WERI-Rb-1 (cell line): ENCODE measurements around the gene LY86.
"Not testable (repeated sequence)": the region's sequence is repeated elsewhere in the genome, so short reads cannot be mapped to it uniquely, and the experiment has no call there.

Source experiments
- DNase-seq: peaks from one replicate; pipeline ENCODE4 v3.0.0-alpha.2; 2020
- H3K27ac ChIP-seq: fragments of 250-450 bp; sonication (Bioruptor Pico); 2 replicates; pipeline ENCODE4 v1.5.1; 2020; ENCODE audit warnings: mild to moderate bottlenecking, moderate library complexity
- H3K27me3 ChIP-seq: fragments of 250-450 bp; sonication (Bioruptor Pico); 2 replicates; pipeline ENCODE4 v1.5.1; 2021; ENCODE audit warnings: mild to moderate bottlenecking, low read depth, moderate library complexity; ENCODE audit not compliant: insufficient read depth, severe bottlenecking
- H3K36me3 ChIP-seq: fragments of 250-450 bp; sonication (Bioruptor Pico); 2 replicates; pipeline ENCODE4 v1.5.1; 2020; ENCODE audit warnings: mild to moderate bottlenecking, moderate library complexity
- H3K4me3 ChIP-seq: 2 replicates; pipeline ENCODE4 v1.5.1; 2011; ENCODE audit warnings: low read depth, mild to moderate bottlenecking, control low read depth, low read length
- H3K9me3 ChIP-seq: fragments of 250-450 bp; sonication (Bioruptor Pico); 2 replicates; pipeline ENCODE4 v1.5.1; 2021; ENCODE audit warnings: mild to moderate bottlenecking, moderate library complexity; ENCODE audit not compliant: severe bottlenecking
- CTCF ChIP-seq: IDR thresholded peaks from 2 replicates; pipeline ENCODE4 v1.5.1; 2011; ENCODE audit warnings: low read depth, mild to moderate bottlenecking, control low read depth, inconsistent platforms, low read length

LY86 gene

DNA sequence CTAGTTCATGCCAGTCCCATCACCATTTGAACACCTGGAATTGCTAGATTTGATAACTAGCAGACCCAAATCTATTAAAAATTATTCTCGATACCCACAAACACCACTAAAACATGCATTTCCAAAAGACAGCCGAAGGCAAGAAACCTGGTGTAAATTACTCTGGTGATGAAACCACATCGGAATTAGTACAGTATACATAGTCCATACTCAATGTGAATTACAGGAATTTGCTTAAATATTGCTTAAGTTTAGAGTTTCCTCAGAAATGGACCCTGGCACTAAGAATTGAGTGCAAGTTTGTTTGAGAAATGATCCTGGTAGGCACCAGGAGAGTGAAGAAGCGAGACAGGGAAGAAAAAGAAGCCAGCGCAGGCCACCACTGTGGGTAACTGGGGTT is 13.7 kb downstream of the LY86 start:
- TF ChIP-seq CTCF: no peak
- no peak overlapping the region for H3K27ac ChIP-seq
- H3K9me3 ChIP-seq: no peaks in the 10 kb centered on the region
- H3K4me3 ChIP-seq: no peak overlapping the region
- DNase-seq: no peak
- H3K36me3 ChIP-seq: no peaks in the 10 kb centered on the region
- no peaks in the 10 kb centered on the region for H3K27me3 ChIP-seq

GRCh38 chr6:6603317-6603716 is 14.8 kb downstream of the LY86 start:
- DNase-seq: no peak
- no peaks in the 10 kb centered on the region for H3K36me3 ChIP-seq
- H3K9me3 ChIP-seq: no peaks in the 10 kb centered on the region
- H3K27ac ChIP-seq: no peak overlapping the region
- no peaks in the 10 kb centered on the region for H3K27me3 ChIP-seq
- TF ChIP-seq CTCF: no peak
- no peak overlapping the region for H3K4me3 ChIP-seq

GRCh38 chr6:6604015-6604414 is 15.5 kb downstream of the LY86 start:
- no peak for TF ChIP-seq CTCF
- Histone ChIP-seq H3K9me3 (no peaks in the 10 kb centered on the region), H3K27ac (no peak overlapping the region), H3K27me3 (no peaks in the 10 kb centered on the region), H3K4me3 (no peak overlapping the region), H3K36me3 (no peaks in the 10 kb centered on the region)
- no peak for DNase-seq

GRCh38 chr6:6604566-6604965 is 16.0 kb downstream of the LY86 start:
- TF ChIP-seq CTCF: no peak
- Histone ChIP-seq H3K9me3 (no peaks in the 10 kb centered on the region), H3K27me3 (no peaks in the 10 kb centered on the region), H3K4me3 (no peak overlapping the region), H3K27ac (no peak overlapping the region), H3K36me3 (no peaks in the 10 kb centered on the region)
- no peak for DNase-seq

DNA sequence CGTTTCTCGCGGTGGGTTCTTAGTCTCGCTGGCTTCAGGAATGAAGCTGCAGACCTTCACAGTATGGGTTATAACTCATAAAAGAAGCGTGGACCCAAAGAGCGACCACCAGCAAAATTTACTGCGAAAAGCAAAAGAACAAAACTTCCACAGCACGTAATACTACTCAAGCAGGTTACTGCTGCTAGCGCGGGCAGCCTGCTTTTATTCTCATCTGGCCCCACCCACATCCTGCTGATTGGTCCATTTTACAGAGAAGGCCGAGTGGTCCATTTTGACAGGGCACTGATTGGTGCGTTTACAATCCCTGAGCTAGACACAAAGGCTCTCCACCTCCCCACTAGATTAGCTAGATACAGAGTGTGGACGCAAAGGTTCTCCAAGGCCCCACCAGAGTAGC is 17.4 kb downstream of the LY86 start:
- Histone ChIP-seq H3K4me3 (no peak overlapping the region), H3K36me3 (no peaks in the 10 kb centered on the region), H3K27ac (no peak overlapping the region), H3K9me3 (no peaks in the 10 kb centered on the region), H3K27me3 (no peaks in the 10 kb centered on the region)
- DNase-seq: no peak
- no peak for TF ChIP-seq CTCF

DNA sequence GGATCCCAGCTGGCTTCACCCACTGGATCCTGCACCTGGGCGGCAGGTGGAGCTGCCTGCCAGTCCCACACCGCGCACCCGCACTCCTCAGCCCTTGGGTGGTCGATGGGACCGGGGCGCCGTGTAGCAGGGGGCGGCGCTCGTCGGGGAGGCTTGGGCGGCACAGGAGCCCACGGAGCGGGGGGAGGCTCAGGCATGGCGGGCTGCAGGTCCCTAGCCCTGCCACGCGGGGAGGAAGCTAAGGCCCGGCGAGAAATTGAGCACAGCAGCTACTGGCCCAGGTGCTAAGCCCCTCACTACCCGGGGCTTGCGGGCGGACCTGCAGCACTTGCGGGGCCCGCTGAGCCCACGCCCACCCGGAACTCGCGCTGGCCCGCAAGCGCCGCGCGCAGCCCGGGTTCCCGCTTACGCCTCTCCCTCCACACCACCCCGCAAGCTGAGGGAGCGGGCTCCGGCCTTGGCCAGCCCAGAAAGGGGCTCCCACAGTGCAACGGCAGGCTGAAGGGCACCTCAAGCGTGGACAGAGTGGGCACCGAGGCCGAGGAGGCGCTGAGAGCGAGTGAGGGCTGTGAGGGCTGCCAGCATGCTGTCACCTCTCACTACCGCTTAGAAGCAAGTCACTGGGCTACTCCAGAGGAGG is 18.0 kb downstream of the LY86 start:
- H3K27ac ChIP-seq, H3K27me3 ChIP-seq, H3K36me3 ChIP-seq, H3K4me3 ChIP-seq, DNase-seq, H3K9me3 ChIP-seq: not testable (repeated sequence)
